Activated CD8-positive, alpha-beta memory T cell treated with anti-CD3 and anti-CD28 coated beads for 36 hours (primary cell): ENCODE measurements around the gene GPR82. TPM values are rescaled to one million over a fixed set of nuclear protein-coding genes. Genes with fewer than 3 reads are reported as not detected.
"Not testable (repeated sequence)": the region's sequence is repeated elsewhere in the genome, so short reads cannot be mapped to it uniquely, and the experiment has no call there.

Experiments used
- CTCF ChIA-PET: fragments of 350-600 bp; sonication (Branson Sonifier 250); formaldehyde crosslinking; loops from one replicate; lab custom pipeline; 2021; ENCODE audit warnings: antibody characterized with exemption; lab: Charles Lee
- POLR2A ChIA-PET: fragments of 350-600 bp; sonication (Branson Sonifier 250); formaldehyde crosslinking; loops from one replicate; lab custom pipeline; 2021; ENCODE audit warnings: antibody characterized with exemption; lab: Charles Lee
- total RNA-seq, 2 experiments: library from RNA; stranded (reverse); gene quantifications; one replicate each; pipeline ENCODE4 v1.2.3, GENCODE V29; 2021

The GPR82 gene
- total RNA-seq, 2 experiments from 2014 or later, result 0.34 to 0.40 TPM

- ChIA-PET POLR2A (no interaction called here), CTCF (no interaction called here)
Observed at GRCh38 chrX:41716222-41716621, 7.8 kb upstream of the GPR82 start.

GRCh38 chrX:41716767-41717473 is 7.1 kb upstream of the GPR82 start:
- ChIA-PET CTCF (no interaction called here), POLR2A (no interaction called here)

GRCh38 chrX:41718481-41719235 is 5.3 kb upstream of the GPR82 start:
- CTCF ChIA-PET, result interaction anchor here (1.0 kb wide), 1 partner anchor 14 kb away, joined by 3 read pairs; no protein-coding TSS in a partner anchor
- POLR2A ChIA-PET, result no interaction called here

- POLR2A ChIA-PET, result interaction anchor here (0.9 kb wide), 1 partner anchor 40 kb away, joined by 3 read pairs; no protein-coding TSS in a partner anchor
- CTCF ChIA-PET, result not testable (repeated sequence)
Observed at GRCh38 chrX:41719610-41720009, 4.4 kb upstream of the GPR82 start.

GRCh38 chrX:41720125-41720779 is 3.7 kb upstream of the GPR82 start:
- ChIA-PET POLR2A (interaction anchor here (0.9 kb wide), 1 partner anchor 39 kb away, joined by 3 read pairs; no protein-coding TSS in a partner anchor), CTCF (no interaction called here)

- POLR2A ChIA-PET, result no interaction called here
Observed at GRCh38 chrX:41721590-41721989, 2.4 kb upstream of the GPR82 start.

GRCh38 chrX:41722214-41722613 is 1.8 kb upstream of the GPR82 start:
- POLR2A ChIA-PET, result no interaction called here

More at GRCh38 chrX:41721590-41721989, 2.4 kb upstream of the GPR82 start:
- CTCF ChIA-PET, result no interaction called here

GRCh38 chrX:41722816-41723618 is 964 bp upstream of the GPR82 start:
- CTCF ChIA-PET, result interaction anchor here (0.5 kb wide), 1 partner anchor 17 kb away, joined by 4 read pairs; no protein-coding TSS in a partner anchor

More at GRCh38 chrX:41722214-41722613, 1.8 kb upstream of the GPR82 start:
- CTCF ChIA-PET, result no interaction called here

GRCh38 chrX:41728125-41728524 is 4.1 kb downstream of the GPR82 start:
- ChIA-PET CTCF (no interaction called here), POLR2A (no interaction called here)

More at GRCh38 chrX:41722816-41723618, 964 bp upstream of the GPR82 start:
- POLR2A ChIA-PET, result no interaction called here

- ChIA-PET POLR2A (interaction anchor here (0.6 kb wide), 1 partner anchor 67 kb away, joined by 3 read pairs; no protein-coding TSS in a partner anchor), CTCF (no interaction called here)
Observed at GRCh38 chrX:41730081-41730480, 6.1 kb downstream of the GPR82 start.

GRCh38 chrX:41732260-41732659 is 8.3 kb downstream of the GPR82 start:
- POLR2A ChIA-PET, result no interaction called here
- CTCF ChIA-PET, result no interaction called here

GRCh38 chrX:41733939-41734338 is 10.0 kb downstream of the GPR82 start:
- POLR2A ChIA-PET, result no interaction called here
- CTCF ChIA-PET, result no interaction called here

GRCh38 chrX:41734530-41734929 is 10.5 kb downstream of the GPR82 start:
- ChIA-PET POLR2A (no interaction called here), CTCF (no interaction called here)

- ChIA-PET POLR2A (no interaction called here), CTCF (no interaction called here)
Observed at GRCh38 chrX:41737065-41737464, 13.1 kb downstream of the GPR82 start.

- CTCF ChIA-PET, result no interaction called here
- POLR2A ChIA-PET, result no interaction called here
Observed at GRCh38 chrX:41739871-41740270, 15.9 kb downstream of the GPR82 start.

GRCh38 chrX:41750716-41751115 is 26.7 kb downstream of the GPR82 start:
- POLR2A ChIA-PET, result no interaction called here
- CTCF ChIA-PET, result no interaction called here

- CTCF ChIA-PET, result interaction anchor here (0.7 kb wide), 1 partner anchor 240 kb away, joined by 4 read pairs; no protein-coding TSS in a partner anchor
Observed at GRCh38 chrX:41758401-41758800, 34.4 kb downstream of the GPR82 start.

GRCh38 chrX:41759817-41760216 is 35.8 kb downstream of the GPR82 start:
- ChIA-PET POLR2A (interaction anchor here (1.1 kb wide), 1 partner anchor 40 kb away, joined by 3 read pairs; no protein-coding TSS in a partner anchor), CTCF (interaction anchor here (1.7 kb wide), 1 partner anchor 201 kb away, joined by 4 read pairs; no protein-coding TSS in a partner anchor)

More at GRCh38 chrX:41758401-41758800, 34.4 kb downstream of the GPR82 start:
- POLR2A ChIA-PET, result no interaction called here

- ChIA-PET POLR2A (no interaction called here), CTCF (interaction anchor here (1.7 kb wide), 1 partner anchor 203 kb away, joined by 4 read pairs; no protein-coding TSS in a partner anchor)
Observed at GRCh38 chrX:41761169-41761568, 37.2 kb downstream of the GPR82 start.
